GM19023 (cell line): ENCODE results near the gene PSMD3.

Source experiments
- ATAC-seq: cut with Tn5 transposase; IDR thresholded peaks from one replicate; pipeline ENCODE4 v1.9.1; 2021; ENCODE audit warnings: mild to moderate bottlenecking, moderate library complexity; ENCODE audit not compliant: unreplicated experiment

The PSMD3 gene

GRCh38 chr17:40020146-40020545 is 39.5 kb downstream of the PSMD3 start:
- ATAC-seq, result no peak

GRCh38 chr17:40021451-40021971 is 40.9 kb downstream of the PSMD3 start:
- no peak for ATAC-seq

GRCh38 chr17:40022497-40022896 is 41.9 kb downstream of the PSMD3 start:
- no peak for ATAC-seq

GRCh38 chr17:40022961-40023541 is 42.4 kb downstream of the PSMD3 start:
- ATAC-seq, result no peak

GRCh38 chr17:40023590-40024292 is 43.1 kb downstream of the PSMD3 start:
- ATAC-seq, result no peak

DNA sequence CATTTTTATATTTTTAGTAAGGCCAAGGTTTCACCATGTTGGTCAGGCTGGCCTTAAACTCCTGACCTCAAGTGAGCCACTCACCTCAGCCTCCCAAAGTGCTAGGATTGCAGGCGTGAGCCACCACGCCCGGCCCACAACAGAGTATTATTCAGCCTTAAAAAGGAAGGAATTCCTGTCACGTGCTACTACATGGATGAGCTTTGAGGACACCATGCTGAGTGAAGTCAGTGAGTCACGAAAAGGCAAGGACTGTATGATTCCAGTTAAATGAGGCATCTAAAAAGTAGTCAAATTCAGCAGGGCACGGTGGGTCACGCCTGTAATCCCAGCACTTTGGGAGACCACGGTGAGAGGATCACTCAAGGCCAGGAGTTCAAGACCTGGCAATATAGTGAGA is 44.3 kb downstream of the PSMD3 start:
- ATAC-seq, result no peak

DNA sequence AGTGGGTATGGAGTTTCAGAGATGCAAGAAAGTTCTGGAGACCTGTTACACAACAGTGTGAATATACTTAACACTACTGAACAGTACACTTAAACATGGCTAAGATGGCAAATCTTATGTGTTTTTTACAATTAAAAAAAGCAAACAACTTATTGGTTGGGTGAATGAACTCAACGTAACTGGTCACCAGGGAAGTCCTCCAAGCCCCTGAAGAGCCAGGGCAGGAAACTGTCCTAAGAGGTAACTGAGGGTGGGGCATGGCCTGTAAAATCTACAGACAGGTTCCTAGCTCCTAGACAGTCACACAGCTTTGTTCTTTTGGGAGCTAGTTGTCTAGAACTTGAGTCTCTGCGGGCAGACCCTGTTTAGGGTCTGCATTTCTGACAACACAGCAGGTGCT is 45.0 kb downstream of the PSMD3 start:
- no peak for ATAC-seq

DNA sequence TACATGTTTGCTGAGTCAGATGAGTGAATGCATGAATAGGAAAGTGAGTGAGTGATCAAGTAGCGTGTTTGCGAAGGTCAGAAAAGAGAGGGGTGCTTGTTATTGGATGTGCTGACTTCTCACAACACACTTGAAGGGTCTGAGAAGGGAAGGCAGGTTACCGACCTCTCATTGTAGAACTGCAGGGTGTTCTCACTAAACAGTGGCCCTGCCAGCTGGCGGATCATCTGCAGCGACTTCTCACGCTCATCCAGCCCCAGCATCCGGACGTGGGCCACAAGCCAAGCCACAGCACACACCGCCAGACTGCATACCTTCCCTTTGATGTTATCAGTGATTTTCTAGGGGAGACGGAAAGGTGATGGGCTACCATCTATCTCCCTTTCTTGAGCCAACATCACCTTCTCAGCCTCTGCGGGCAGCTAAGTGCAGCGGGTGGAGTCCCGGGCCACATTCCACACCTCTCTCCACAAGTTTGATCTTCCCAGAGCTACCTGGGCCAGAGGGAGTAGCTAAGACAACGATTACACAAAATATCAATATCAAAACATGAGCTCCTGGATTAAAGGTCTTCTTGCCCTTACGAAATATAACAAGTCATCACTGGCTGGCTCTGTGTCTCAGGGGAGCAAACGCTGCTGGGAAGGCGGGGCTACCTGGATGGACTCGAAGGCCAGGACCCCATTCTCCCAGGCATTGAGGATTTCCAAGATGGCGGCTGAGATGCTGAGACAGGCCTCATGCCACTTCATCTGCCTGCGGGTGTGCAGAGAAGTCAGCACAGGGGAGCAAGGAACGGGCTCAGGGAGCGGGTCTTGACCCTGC is 45.6 kb downstream of the PSMD3 start:
- no peak for ATAC-seq

- no peak for ATAC-seq
These were observed 46.4 kb downstream of the PSMD3 start for GRCh38 chr17:40026816-40027613.

GRCh38 chr17:40027614-40028012 is 47.0 kb downstream of the PSMD3 start:
- ATAC-seq, result no peak

- no peak for ATAC-seq
These were observed 48.0 kb downstream of the PSMD3 start for GRCh38 chr17:40028595-40028994.

GRCh38 chr17:40031706-40032105 is 51.1 kb downstream of the PSMD3 start:
- ATAC-seq, result no peak

DNA sequence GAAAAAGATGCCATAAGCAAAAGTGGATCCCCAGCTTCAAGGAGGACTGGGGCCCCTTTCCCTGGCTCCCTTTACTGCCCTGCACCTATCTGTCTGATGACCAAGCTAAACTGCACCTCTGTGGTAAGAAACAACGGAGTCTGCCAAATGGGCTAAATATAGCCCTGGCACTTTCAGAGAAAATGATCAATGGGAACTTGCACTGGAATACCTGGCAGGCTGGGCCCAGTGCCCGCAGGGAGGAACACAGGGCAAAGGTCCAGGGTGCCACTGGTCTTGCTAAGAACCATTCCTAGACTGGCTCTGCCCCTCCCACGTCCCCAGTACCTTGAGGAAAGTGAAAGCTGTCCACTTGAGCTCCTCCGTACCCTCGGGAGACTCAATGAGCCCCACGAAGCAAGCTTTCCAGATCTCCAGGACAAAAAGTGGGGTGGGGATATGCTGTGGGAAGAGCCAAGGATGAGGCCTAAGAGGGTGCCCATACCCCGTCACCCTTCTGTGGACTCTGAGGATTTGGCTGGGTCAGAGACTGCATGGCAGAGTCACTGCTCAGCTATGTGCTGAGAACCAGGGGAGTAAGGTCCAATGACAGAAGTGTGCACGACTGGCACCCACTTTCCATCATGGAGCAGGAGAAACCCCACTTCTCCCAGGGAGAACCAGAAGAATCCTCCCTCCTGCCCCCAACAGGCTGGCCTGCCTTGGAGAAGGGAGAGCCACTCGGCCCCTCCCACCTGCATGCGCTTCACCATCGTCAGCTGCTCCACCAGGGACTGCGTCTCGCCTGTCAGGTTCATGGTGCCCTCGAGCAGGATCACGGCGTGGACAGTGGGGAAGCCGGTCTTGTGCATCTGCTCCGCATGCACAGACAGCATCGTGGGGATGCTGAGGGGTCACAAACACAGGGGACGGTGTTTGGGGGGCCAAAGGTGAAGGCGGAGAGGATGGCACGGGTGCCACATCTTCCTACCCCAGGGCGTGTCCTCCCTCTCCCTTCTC is 52.0 kb downstream of the PSMD3 start:
- no peak for ATAC-seq

- no peak for ATAC-seq
These were observed 52.7 kb downstream of the PSMD3 start for GRCh38 chr17:40033339-40033738.

- no peak for ATAC-seq
These were observed 54.0 kb downstream of the PSMD3 start for GRCh38 chr17:40034426-40035161.

- no peak for ATAC-seq
These were observed 54.6 kb downstream of the PSMD3 start for GRCh38 chr17:40035162-40035559.

DNA sequence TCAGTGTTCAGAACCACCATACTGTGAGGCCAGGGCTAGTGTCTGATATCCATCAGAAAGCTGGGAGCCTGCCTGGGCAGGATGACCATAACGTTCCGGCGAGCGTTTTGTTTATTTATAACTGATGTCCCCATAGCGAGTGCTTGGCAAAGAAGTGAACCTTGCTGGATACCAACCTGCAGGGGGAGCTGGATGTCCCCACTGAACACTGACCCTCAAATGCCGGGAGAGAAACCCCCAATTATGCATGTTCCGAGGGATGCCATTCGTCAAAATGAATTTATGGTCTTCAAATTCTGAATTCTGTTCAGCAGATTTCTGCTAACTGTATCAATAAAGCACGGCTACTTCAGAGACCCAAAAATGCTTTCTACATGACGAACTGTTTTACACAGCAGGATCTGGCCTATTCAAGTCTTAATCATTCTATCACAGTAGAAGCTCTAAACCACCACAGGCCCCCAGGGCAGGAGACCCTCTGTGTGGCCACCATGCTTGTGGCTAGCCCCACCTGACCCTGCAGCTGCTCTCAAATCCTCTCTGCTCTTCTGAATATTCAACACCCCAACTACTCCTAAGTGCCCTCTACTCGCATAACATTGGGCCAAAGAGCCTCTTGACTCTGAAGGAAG is 58.4 kb downstream of the PSMD3 start:
- no peak for ATAC-seq

- ATAC-seq, result no peak
These were observed 60.6 kb downstream of the PSMD3 start for GRCh38 chr17:40041196-40041595.
